ENCODE measurements around the gene STRADA. TPM values are rescaled to one million over a fixed set of nuclear protein-coding genes. Genes with fewer than 3 reads are reported as not detected.

Gene STRADA
- total RNA-seq, 1 experiment from 2014 or later = 17.3 TPM

DNA sequence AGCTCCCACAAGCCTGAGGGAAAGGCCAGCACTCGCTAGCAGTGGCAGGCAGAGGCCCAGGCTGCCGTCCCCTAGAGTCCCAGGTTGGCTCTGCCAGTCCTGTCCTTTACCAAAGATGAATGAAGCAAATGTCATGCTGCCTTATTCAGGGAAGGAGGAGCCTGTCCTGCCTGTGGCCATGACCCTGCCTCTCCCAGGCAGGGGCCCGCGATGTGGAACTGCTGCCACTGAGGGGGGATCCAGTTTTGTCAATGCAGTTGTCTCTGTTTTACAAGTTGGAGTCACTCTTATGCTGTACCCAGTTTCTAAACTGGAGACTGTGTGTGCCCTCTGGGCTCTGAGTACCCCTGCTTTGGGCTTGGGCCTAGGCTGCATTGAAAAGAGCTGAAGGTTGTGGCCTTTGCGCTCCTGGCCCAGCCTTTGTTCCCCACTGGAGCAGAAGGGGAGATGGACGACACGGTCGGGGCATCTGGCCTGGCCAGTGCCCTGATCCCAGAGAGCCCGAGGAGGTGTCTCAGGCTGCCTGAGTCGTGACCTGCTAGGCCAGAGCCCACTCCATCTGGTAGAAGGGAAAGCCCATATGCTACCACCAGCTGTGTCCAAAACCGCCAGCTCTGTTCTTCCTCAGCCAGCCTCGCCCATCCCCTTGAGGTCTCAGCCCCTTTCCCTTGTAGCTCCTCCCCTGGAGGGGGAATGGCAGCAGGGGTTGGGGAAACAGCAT, 47.2 kb downstream of the STRADA start:
- Histone ChIP-seq H3K4me1 (replicated peaks) (peaks cover 17% of the 10 kb centered on the region), H3K27ac (no peak overlapping the region), H3K36me3 (peaks cover 92% of the 10 kb centered on the region), H3K9me3 (replicated peaks) (no peaks in the 10 kb centered on the region), H3K27me3 (replicated peaks) (no peaks in the 10 kb centered on the region), H3K4me3 (no peak overlapping the region)
- no peak for DNase-seq (ENCODE audit: low read depth in 1 of 2, low spot score in 2 of 2)

- Histone ChIP-seq H3K4me3 (no peak overlapping the region), H3K4me1 (replicated peaks) (peaks cover 9% of the 10 kb centered on the region), H3K27me3 (replicated peaks) (no peaks in the 10 kb centered on the region), H3K9me3 (replicated peaks) (no peaks in the 10 kb centered on the region), H3K27ac (no peak overlapping the region), H3K36me3 (peaks cover 93% of the 10 kb centered on the region)
- DNase-seq (ENCODE audit: low read depth in 1 of 2, low spot score in 2 of 2) = no peak
Observed at GRCh38 chr17:63693411-63694113, 48.0 kb downstream of the STRADA start.

GRCh38 chr17:63692195-63692816, 49.3 kb downstream of the STRADA start:
- Histone ChIP-seq H3K27me3 (replicated peaks) (no peaks in the 10 kb centered on the region), H3K4me1 (replicated peaks) (no peaks in the 10 kb centered on the region), H3K9me3 (replicated peaks) (no peaks in the 10 kb centered on the region), H3K27ac (no peak overlapping the region), H3K36me3 (peaks cover 87% of the 10 kb centered on the region), H3K4me3 (no peak overlapping the region)
- DNase-seq (ENCODE audit: low read depth in 1 of 2, low spot score in 2 of 2) = no peak

- H3K36me3 ChIP-seq = peaks cover 85% of the 10 kb centered on the region
- DNase-seq (ENCODE audit: low read depth in 1 of 2, low spot score in 2 of 2) = no peak
- H3K9me3 ChIP-seq (replicated peaks) = no peaks in the 10 kb centered on the region
- H3K27ac ChIP-seq = no peak overlapping the region
- H3K4me1 ChIP-seq (replicated peaks) = no peaks in the 10 kb centered on the region
- no peaks in the 10 kb centered on the region for H3K27me3 ChIP-seq (replicated peaks)
- H3K4me3 ChIP-seq = no peak overlapping the region
Observed at GRCh38 chr17:63689479-63689878, 52.1 kb downstream of the STRADA start.

DNA sequence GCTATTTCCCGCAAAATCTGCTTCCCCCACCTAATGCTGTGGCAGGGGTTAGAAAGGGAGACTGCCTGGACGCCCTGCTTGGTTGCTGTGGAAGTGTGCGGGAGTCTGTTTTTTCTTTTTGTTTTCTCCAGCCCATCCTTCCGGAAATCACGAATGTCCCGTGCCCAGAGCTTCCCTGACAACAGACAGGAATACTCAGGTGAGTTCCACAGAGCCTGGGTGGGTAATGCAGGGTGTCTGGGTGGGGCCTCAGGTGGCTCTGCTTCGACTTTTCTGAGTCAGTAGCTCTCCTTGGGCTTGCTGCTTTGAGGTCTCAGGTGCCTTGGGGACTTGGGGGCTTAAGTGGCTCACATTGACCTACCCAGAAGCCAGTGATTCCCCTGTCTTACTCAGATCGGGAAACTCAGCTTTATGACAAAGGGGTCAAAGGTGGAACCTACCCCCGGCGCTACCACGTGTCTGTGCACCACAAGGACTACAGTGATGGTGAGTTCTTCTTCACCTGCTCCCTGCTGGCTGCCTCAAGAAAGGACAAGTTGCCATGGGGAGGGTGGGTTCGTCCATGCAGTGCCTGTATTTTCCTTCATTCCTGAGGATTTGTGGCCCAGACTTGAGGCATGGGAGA, 53.1 kb downstream of the STRADA start:
- DNase-seq (ENCODE audit: low read depth in 1 of 2, low spot score in 2 of 2) = no peak
- Histone ChIP-seq H3K9me3 (replicated peaks) (no peaks in the 10 kb centered on the region), H3K27me3 (replicated peaks) (no peaks in the 10 kb centered on the region), H3K4me1 (replicated peaks) (no peaks in the 10 kb centered on the region), H3K27ac (no peak overlapping the region), H3K4me3 (no peak overlapping the region), H3K36me3 (peaks cover 81% of the 10 kb centered on the region)

GRCh38 chr17:63686138-63686685, 55.4 kb downstream of the STRADA start:
- no peak for DNase-seq (ENCODE audit: low read depth in 1 of 2, low spot score in 2 of 2)
- no peaks in the 10 kb centered on the region for H3K9me3 ChIP-seq (replicated peaks)
- H3K36me3 ChIP-seq = peaks cover 79% of the 10 kb centered on the region
- H3K4me3 ChIP-seq = no peak overlapping the region
- H3K27me3 ChIP-seq (replicated peaks) = no peaks in the 10 kb centered on the region
- no peak overlapping the region for H3K27ac ChIP-seq
- H3K4me1 ChIP-seq (replicated peaks) = no peaks in the 10 kb centered on the region

GRCh38 chr17:63685578-63685977, 56.0 kb downstream of the STRADA start:
- no peak overlapping the region for H3K4me3 ChIP-seq
- peaks cover 73% of the 10 kb centered on the region for H3K36me3 ChIP-seq
- H3K4me1 ChIP-seq (replicated peaks) = no peaks in the 10 kb centered on the region
- no peak overlapping the region for H3K27ac ChIP-seq
- DNase-seq (ENCODE audit: low read depth in 1 of 2, low spot score in 2 of 2) = no peak
- H3K27me3 ChIP-seq (replicated peaks) = no peaks in the 10 kb centered on the region
- no peaks in the 10 kb centered on the region for H3K9me3 ChIP-seq (replicated peaks)

DNA sequence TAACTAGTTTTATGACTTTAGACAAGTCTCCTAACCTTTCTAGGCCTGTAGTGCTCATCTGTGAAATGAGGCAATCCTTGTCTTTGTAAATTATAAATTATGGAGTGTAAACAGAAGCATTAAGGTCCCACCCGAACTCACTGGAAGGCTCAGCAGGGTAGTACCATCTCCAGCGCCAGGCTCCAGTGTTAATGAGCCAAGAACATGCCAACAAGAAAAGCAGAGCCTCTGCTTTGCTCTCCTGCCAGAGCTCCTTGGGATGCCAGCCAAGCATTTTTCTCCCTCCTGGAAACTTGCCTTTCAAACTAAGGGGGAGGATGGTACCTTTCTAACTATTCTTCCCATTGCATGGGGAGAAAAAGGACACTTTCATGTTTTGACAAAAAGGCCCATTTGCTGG, 56.6 kb downstream of the STRADA start:
- peaks cover 67% of the 10 kb centered on the region for H3K36me3 ChIP-seq
- no peak for DNase-seq (ENCODE audit: low read depth in 1 of 2, low spot score in 2 of 2)
- H3K27ac ChIP-seq = no peak overlapping the region
- no peaks in the 10 kb centered on the region for H3K4me1 ChIP-seq (replicated peaks)
- H3K4me3 ChIP-seq = no peak overlapping the region
- no peaks in the 10 kb centered on the region for H3K9me3 ChIP-seq (replicated peaks)
- no peaks in the 10 kb centered on the region for H3K27me3 ChIP-seq (replicated peaks)

DNA sequence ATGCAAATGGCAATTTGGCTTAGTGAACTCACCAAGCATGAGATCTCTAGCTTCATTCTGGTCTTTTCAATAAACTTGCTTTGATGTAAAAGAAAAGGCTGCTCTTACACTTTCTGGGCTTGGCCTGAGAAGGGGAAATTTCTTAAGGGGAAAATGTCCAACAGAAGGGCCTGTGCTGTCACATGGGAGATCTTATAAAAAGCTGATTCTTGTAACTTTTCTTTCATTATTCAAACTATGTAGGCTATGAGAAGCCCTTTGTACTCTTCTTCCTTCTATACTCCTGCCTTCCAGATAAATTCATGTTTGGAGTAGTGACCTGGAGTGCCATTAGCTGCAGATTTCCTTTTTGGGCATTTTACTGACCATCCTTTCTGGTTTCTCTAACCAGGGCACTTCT, 58.6 kb downstream of the STRADA start:
- H3K4me3 ChIP-seq = no peak overlapping the region
- H3K27me3 ChIP-seq (replicated peaks) = no peaks in the 10 kb centered on the region
- H3K4me1 ChIP-seq (replicated peaks) = no peaks in the 10 kb centered on the region
- no peak overlapping the region for H3K27ac ChIP-seq
- H3K36me3 ChIP-seq = peaks cover 47% of the 10 kb centered on the region
- H3K9me3 ChIP-seq (replicated peaks) = no peaks in the 10 kb centered on the region
- DNase-seq (ENCODE audit: low read depth in 1 of 2, low spot score in 2 of 2) = no peak

- no peak for DNase-seq (ENCODE audit: low read depth in 1 of 2, low spot score in 2 of 2)
- H3K27ac ChIP-seq = no peak overlapping the region
- no peaks in the 10 kb centered on the region for H3K27me3 ChIP-seq (replicated peaks)
- peaks cover 51% of the 10 kb centered on the region for H3K36me3 ChIP-seq
- no peaks in the 10 kb centered on the region for H3K9me3 ChIP-seq (replicated peaks)
- no peaks in the 10 kb centered on the region for H3K4me1 ChIP-seq (replicated peaks)
- H3K4me3 ChIP-seq = no peak overlapping the region
Observed at GRCh38 chr17:63682441-63682840, 59.2 kb downstream of the STRADA start.

DNA sequence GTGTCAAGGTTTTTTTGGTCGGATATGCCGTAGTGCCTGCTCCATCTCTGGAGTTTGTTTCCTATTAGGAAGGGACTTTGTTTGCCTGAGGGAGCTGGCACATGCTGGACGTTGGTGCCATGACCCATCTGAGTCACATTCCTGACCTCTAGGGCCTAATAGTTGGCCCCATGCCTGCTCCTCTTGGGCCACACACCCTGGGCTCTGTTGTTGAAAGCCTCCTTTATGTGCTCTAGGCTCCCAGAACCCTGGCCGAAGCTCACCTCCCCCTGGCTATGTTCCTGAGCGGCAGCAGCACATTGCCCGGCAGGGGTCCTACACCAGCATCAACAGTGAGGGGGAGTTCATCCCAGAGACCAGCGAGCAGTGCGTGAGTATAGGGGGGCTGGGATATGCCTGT, 60.1 kb downstream of the STRADA start:
- no peaks in the 10 kb centered on the region for H3K9me3 ChIP-seq (replicated peaks)
- H3K36me3 ChIP-seq = peaks cover 58% of the 10 kb centered on the region
- no peak overlapping the region for H3K4me3 ChIP-seq
- H3K4me1 ChIP-seq (replicated peaks) = no peaks in the 10 kb centered on the region
- no peaks in the 10 kb centered on the region for H3K27me3 ChIP-seq (replicated peaks)
- DNase-seq (ENCODE audit: low read depth in 1 of 2, low spot score in 2 of 2) = no peak
- H3K27ac ChIP-seq = no peak overlapping the region

DNA sequence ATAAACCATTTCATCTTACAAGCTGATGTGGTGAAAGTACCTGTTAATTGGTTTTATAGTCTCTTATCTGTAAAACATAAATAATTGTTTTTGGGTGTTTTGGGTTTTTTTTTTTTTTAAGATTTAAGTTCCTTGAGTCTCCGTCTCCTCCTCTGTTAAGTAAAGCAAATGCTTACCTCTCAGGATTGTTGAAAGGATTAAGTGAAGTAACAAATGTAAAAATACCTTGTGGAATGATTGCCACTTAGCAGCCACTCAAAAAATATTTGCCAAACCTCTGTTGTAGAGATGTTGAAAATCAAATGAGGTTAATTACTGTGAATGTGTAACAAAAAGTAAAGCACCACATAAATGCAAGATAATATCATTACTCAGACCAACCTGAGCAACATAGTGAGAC, 60.9 kb downstream of the STRADA start:
- Histone ChIP-seq H3K4me3 (no peak overlapping the region), H3K9me3 (replicated peaks) (no peaks in the 10 kb centered on the region), H3K4me1 (replicated peaks) (peaks cover 7% of the 10 kb centered on the region), H3K27me3 (replicated peaks) (no peaks in the 10 kb centered on the region), H3K27ac (no peak overlapping the region), H3K36me3 (peaks cover 50% of the 10 kb centered on the region)
- DNase-seq (ENCODE audit: low read depth in 1 of 2, low spot score in 2 of 2) = no peak

DNA sequence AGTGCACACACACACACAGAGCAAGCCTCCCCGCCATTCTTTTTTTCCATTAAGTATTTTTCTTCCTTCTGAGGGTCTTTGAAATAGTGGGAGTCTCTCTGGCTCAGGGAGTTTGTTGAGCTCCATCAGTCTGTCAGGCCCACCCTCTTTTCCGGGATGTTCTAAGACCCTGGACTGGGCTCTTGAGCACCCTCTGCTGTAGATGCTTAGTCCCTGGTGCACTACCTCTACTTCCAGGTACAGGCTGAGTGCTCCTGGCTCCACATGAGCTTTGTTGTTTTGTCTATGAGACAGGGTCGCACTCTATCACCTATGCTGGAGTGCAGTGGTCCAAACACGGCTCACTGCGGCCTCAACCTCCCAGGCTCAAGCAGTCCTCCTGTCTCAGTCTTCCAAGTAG, 62.4 kb downstream of the STRADA start:
- H3K4me3 ChIP-seq = no peak overlapping the region
- H3K9me3 ChIP-seq (replicated peaks) = no peaks in the 10 kb centered on the region
- peaks cover 16% of the 10 kb centered on the region for H3K4me1 ChIP-seq (replicated peaks)
- DNase-seq (ENCODE audit: low read depth in 1 of 2, low spot score in 2 of 2) = no peak
- no peak overlapping the region for H3K27ac ChIP-seq
- peaks cover 43% of the 10 kb centered on the region for H3K36me3 ChIP-seq
- no peaks in the 10 kb centered on the region for H3K27me3 ChIP-seq (replicated peaks)

DNA sequence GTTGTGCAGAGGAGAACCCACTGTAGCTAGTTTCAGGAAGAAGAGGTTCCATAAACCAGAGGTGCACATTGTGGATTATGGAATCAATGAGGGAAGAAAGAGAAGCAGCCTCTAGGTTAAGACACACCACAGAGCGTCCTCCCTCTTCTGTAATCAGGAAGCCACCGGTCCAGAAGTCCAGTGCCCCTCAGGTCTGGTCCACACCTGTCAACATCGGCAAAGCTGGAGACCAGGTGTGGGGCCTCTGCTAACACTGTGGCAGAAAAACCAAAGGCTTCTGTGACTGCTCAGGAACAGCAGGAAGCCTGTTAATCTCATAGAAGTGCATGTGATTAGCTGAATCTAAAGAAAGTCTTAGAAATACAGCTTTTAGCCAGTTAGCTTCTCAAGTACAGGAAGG, 65.0 kb downstream of the STRADA start:
- no peak for DNase-seq (ENCODE audit: low read depth in 1 of 2, low spot score in 2 of 2)
- H3K27ac ChIP-seq = no peak overlapping the region
- H3K4me3 ChIP-seq = no peak overlapping the region
- peaks cover 38% of the 10 kb centered on the region for H3K36me3 ChIP-seq
- H3K4me1 ChIP-seq (replicated peaks) = peaks cover 16% of the 10 kb centered on the region
- H3K27me3 ChIP-seq (replicated peaks) = no peaks in the 10 kb centered on the region
- H3K9me3 ChIP-seq (replicated peaks) = no peaks in the 10 kb centered on the region
